ENCODE measurements around the gene SYTL2.

DNA sequence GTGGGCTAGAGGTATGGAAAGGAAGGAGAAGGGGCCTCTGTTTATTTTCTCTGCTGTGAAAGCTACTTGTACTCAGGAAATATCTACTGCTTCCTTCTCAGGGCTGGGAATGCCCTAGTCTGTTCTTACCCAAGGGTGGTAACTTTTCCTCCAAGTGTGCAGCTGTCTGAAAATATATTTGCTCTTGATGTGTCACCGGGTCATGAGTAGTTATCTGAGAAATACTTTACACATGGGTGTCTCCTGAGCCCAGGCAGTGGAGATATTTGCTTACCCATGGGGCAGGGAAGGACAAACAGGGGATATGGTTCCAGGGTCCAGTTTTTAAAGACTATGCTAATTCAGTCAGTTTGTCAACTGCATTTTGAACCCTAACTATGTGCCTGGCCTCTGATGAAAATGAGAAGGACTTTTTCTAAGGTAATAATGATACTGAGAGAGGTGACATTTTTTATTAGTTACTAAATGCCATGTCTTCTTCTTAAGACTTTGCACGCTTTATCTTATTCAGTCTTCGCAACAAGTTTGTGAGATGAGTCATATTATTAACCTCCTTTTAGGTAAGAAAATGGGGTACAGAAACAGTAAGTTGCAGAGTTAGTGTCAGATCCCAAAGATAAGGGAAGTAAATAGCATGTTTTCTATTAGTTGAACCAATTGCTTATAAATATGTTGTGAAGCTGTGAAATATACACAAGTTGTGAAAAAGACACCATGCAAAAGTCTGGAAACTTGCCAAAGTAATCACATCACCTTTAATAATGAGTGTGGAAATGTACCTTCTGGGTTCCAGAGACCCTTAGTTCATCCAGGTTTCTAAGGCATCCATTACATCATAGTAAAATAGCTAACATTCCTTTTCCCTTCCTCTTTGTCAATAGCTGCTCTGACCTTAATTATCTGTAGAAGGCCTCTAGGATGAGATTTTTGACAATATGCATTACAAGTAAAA lies 22.9 kb downstream of the SYTL2 start:
- TF ChIP-seq EP300 (IDR thresholded peaks at IDR 0.05; ENCODE audit: low read depth) (no peak), CTCF (IDR thresholded peaks at IDR 0.05) (no peak)
